Peyer's patch (tissue), 4 donors: ENCODE results near the gene CAMKK1. TPM values are rescaled to one million over a fixed set of nuclear protein-coding genes. Genes with fewer than 3 reads are reported as not detected.

Experiments
- DNase-seq, 3 donors: peaks; one replicate each; pipeline ENCODE4 v3.0.0-alpha.2; 2017 to 2019
- H3K27ac ChIP-seq, 4 donors: fragments of 200-600 bp; sonication (generic); one replicate each; pipeline ENCODE4 v1.5.1; 2016 to 2019
- H3K27me3 ChIP-seq, 2 donors: fragments of 200-600 bp; sonication (generic); one replicate each; pipeline ENCODE4 v1.5.1; 2019
- H3K36me3 ChIP-seq, 3 donors: fragments of 200-600 bp; sonication (generic); one replicate each; pipeline ENCODE4 v1.5.1; 2016 to 2019
- H3K4me1 ChIP-seq, 4 donors: fragments of 200-600 bp; sonication (generic); one replicate each; pipeline ENCODE4 v1.5.1; 2016 to 2019
- H3K4me3 ChIP-seq, 4 donors: fragments of 200-600 bp; sonication (generic); 1 replicate in 3 of 4; 2 replicates in 1 of 4; pipeline ENCODE4 v1.5.1; 2016 to 2019; ENCODE audit warnings: mild to moderate bottlenecking in 1 of 4
- H3K9me3 ChIP-seq, 4 donors: fragments of 200-600 bp; sonication (generic); one replicate each; pipeline ENCODE4 v1.5.1; 2016 to 2019; ENCODE audit warnings: mild to moderate bottlenecking in 1 of 4
- POLR2A ChIP-seq, 2 donors: fragments of 450-650 bp; IDR thresholded peaks; one replicate each; pipeline ENCODE4 v1.5.1; 2017; ENCODE audit warnings: antibody characterized with exemption in 2 of 2, mild to moderate bottlenecking in 2 of 2, moderate library complexity in 2 of 2
- total RNA-seq, 4 donors: library from RNA; depleted of rRNA; stranded (reverse); fragments of >200 nt; gene quantifications; one replicate each; pipeline ENCODE4 v1.1.0, GENCODE V29; 2016
- TF ChIP-seq, protein P1 (sequence below), 6 experiments: fragments of 450-650 bp in 4 of 6; fragments of 200-600 bp in 2 of 6; sonication (generic) in 1 of 6; IDR thresholded peaks; one replicate each; pipeline ENCODE4 v1.5.1; 2017 to 2019; ENCODE audit warnings: antibody characterized with exemption in 6 of 6, mild to moderate bottlenecking in 3 of 6, moderate library complexity in 1 of 6

The CAMKK1 gene
- total RNA-seq, 4 donors from 2014 or later = 2.5 to 13.2 (median 4.6) TPM

DNA sequence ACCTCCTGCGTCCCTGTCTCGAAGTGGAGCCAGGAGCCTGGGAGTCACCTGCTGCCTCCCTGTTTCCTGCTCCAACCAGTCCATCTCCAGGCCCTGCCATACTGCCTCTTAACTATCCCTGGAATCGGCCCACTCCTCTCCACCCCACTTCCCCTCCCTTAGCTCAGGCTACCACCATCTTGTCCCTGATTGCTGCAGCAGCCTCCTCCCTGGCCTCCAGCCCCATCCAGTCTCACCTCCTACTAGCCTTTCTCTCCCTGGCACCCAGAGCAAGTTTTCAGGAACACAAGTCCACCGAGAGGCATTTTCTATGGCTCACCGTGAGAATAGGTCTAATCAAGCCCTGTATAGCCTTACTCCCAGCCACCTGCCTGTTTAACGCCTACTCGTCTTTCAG is 865 bp upstream of the CAMKK1 start:
- no peak for DNase-seq
- Histone ChIP-seq H3K4me1 (peaks cover 8 to 51% (median 19%) of the 10 kb centered on the region in 4 donors), H3K36me3 (no peaks in the 10 kb centered on the region), H3K4me3 (peak overlapping the region; percentile 63 to 86 (median 74)), H3K27ac (peak overlapping the region; percentile 79 to 89 (median 86)), H3K9me3 (no peaks in the 10 kb centered on the region), H3K27me3 (no peaks in the 10 kb centered on the region)
- TF ChIP-seq POLR2A (IDR thresholded peaks at IDR 0.05) = no peak
- TF ChIP-seq, protein P1, sequence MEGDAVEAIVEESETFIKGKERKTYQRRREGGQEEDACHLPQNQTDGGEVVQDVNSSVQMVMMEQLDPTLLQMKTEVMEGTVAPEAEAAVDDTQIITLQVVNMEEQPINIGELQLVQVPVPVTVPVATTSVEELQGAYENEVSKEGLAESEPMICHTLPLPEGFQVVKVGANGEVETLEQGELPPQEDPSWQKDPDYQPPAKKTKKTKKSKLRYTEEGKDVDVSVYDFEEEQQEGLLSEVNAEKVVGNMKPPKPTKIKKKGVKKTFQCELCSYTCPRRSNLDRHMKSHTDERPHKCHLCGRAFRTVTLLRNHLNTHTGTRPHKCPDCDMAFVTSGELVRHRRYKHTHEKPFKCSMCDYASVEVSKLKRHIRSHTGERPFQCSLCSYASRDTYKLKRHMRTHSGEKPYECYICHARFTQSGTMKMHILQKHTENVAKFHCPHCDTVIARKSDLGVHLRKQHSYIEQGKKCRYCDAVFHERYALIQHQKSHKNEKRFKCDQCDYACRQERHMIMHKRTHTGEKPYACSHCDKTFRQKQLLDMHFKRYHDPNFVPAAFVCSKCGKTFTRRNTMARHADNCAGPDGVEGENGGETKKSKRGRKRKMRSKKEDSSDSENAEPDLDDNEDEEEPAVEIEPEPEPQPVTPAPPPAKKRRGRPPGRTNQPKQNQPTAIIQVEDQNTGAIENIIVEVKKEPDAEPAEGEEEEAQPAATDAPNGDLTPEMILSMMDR (IDR thresholded peaks at IDR 0.05) = no peak

DNA sequence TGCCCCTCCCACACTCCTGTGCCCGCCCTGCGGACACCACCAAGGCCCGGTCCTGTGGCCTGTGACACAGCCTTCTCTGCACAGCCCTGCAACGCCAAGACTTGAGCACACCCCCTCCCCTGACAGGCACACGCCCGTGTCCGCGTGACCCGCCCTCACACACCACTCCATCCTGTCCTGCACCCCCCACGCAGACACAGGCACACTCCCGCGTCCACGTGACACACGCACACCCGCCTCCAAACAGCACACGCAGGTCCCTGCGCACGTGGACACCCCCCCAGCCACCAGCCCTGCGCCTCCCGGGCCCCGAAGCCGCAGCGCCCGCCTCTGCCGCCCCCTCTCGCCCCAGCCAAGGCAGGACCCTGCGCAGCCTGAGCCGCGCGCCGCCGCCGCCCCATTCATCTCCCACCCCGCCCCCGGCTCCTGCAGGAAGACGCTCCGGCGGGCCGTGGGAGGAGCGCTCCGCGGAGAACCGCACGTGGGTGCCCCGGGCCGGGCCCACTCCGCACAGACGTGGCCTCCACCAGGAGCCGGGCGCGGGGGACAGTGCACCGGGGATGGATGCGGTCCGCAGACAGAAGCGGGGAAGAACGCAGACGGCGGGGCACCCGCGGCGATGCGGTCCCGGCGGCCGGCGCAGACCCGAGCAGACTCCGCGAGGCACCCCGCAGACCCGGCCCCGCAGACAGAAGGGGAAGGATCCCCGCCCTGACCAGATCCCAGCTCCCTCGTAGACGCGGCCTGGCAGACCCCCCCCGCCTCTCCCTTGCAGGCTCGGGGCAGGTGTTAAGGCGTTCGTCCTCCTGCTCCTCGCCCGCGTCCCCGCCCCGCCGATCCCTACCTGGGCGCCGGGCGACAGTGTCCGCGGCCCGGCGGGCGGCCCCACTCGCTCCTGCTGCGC is 506 bp downstream of the CAMKK1 start:
- Histone ChIP-seq H3K27ac (peak overlapping the region; percentile 59 to 89 (median 86)), H3K9me3 (no peaks in the 10 kb centered on the region), H3K36me3 (no peaks in the 10 kb centered on the region), H3K4me1 (peaks cover 13 to 62% (median 27%) of the 10 kb centered on the region in 4 donors), H3K4me3 (peak overlapping the region; percentile 63 to 86 (median 74)), H3K27me3 (no peaks in the 10 kb centered on the region)
- peak; percentile 77 to 92 (median 92) for DNase-seq
- TF ChIP-seq, protein P1 (IDR thresholded peaks at IDR 0.05) = no peak
- TF ChIP-seq POLR2A (IDR thresholded peaks at IDR 0.05) = no peak

DNA sequence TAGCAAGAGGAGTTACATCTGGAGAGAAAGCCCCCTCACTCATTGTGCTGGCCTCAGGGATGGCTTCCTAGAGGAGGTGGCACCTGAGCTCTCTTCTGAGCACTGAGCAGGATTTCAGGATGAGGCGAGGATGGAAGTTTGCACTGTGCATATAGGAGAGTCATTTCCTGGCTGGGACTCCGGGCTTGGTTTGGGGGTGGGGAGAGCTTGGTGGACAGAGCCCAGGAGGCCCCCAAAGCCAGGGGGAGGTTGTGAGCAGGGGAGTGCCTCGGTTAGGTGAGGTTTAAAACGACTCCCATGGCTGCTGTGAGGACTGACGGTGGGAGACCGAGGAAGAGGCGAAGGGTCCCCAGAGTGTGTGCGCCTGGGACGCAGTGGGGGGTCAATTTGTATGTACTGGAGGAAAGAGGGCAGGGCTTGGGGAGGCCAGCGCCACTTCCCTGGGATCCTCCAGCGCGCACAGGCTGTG is 1.2 kb downstream of the CAMKK1 start:
- Histone ChIP-seq H3K36me3 (no peaks in the 10 kb centered on the region), H3K27me3 (no peaks in the 10 kb centered on the region), H3K4me1 (peaks cover 13 to 67% (median 34%) of the 10 kb centered on the region in 4 donors), H3K9me3 (no peaks in the 10 kb centered on the region), H3K27ac (peak overlapping the region in 3 of 4 donors; percentile 86 to 89 (median 87)), H3K4me3 (peak overlapping the region; percentile 63 to 86 (median 74))
- TF ChIP-seq, protein P1 (IDR thresholded peaks at IDR 0.05) = no peak
- TF ChIP-seq POLR2A (IDR thresholded peaks at IDR 0.05) = no peak
- DNase-seq = no peak

DNA sequence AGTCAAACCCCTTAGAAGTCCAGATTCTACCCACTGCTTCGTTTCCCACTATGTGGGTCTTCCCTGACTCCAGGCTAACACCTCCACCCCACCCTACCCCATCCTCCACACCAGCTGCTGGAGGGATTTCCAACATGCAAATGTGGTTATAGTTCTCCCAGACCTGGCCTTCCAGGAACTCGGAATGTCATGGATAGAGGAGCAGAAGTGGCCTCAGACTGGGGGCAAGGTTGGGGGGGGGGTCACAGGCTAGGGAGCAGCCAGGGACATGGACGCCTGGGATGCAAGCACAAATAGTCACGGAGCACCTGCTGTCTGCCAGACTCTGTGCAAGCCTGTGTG is 2.0 kb downstream of the CAMKK1 start:
- Histone ChIP-seq H3K27me3 (no peaks in the 10 kb centered on the region), H3K4me3 (no peak overlapping the region), H3K27ac (peak overlapping the region in 2 of 4 donors; percentile 86 to 87), H3K36me3 (no peaks in the 10 kb centered on the region), H3K4me1 (peaks cover 13 to 66% (median 38%) of the 10 kb centered on the region in 4 donors), H3K9me3 (no peaks in the 10 kb centered on the region)
- no peak for TF ChIP-seq POLR2A (IDR thresholded peaks at IDR 0.05)
- TF ChIP-seq, protein P1 (IDR thresholded peaks at IDR 0.05) = no peak
- DNase-seq = no peak

DNA sequence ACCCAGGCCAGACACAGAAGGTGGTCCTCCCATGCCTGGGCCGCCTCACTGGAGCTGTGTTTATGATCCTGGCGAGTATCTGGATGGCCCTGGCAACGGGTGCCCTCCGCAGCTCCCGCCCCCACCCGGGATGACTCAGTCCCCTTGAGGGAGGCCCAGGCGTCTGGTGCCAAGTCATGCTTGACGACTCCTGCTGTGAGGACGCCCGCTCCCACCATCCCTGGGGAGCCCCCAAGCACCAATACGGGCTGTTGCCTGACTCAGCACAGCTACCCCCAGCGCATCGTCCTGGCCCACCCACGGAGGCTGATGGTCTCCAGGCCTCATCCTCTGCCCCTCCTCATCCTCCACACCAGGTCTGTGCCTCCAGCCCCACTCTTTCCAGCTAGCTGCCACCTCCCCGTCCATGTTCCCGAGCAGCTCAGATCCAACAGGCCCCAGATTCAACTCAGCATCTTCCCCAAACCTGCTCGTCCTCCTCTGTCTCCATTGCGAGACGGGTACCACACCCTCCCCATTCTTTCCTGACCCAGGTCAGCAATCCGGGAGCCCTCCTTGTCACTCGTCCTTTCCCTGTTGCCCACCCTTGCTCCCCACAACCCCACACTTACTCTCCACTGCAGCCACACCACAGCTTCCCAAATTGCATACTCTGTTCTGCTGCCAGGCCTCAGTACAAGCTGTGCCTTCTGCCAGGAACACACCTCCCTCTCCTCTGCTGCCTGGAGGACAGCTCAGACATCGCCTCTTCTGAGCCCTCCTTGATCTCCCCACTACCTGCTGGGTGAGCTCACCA is 2.6 kb downstream of the CAMKK1 start:
- Histone ChIP-seq H3K27me3 (no peaks in the 10 kb centered on the region), H3K4me1 (peaks cover 13 to 60% (median 38%) of the 10 kb centered on the region in 4 donors), H3K36me3 (no peaks in the 10 kb centered on the region), H3K4me3 (no peak overlapping the region), H3K27ac (peak overlapping the region; percentile 47 to 87 (median 68)), H3K9me3 (no peaks in the 10 kb centered on the region)
- DNase-seq = peak in 1 of 3 donors; percentile 69
- no peak for TF ChIP-seq POLR2A (IDR thresholded peaks at IDR 0.05)
